Ovary (tissue), 9 donors: ENCODE data around the gene POLR3GL. TPM values are rescaled to one million over a fixed set of nuclear protein-coding genes. Genes with fewer than 3 reads are reported as not detected.
"Not testable (repeated sequence)": the region's sequence is repeated elsewhere in the genome, so short reads cannot be mapped to it uniquely, and the experiment has no call there.

Experiments used
- DNase-seq, 5 donors: peaks; one replicate each; pipeline ENCODE4 v3.0.0-alpha.2; 2019 to 2020
- H3K27ac ChIP-seq, 2 donors: fragments of 200-600 bp; one replicate each; pipeline versions ENCODE4 v1.5.1 to v1.8.0; 2019 to 2022
- H3K27me3 ChIP-seq: fragments of 200-600 bp; one replicate; pipeline ENCODE4 v1.8.0; 2022
- H3K36me3 ChIP-seq: fragments of 200-600 bp; sonication (generic); one replicate; pipeline ENCODE4 v1.5.1; 2019
- H3K4me1 ChIP-seq: one replicate; pipeline ENCODE4 v1.8.1; 2013; ENCODE audit warnings: mild to moderate bottlenecking, moderate library complexity; ENCODE audit not compliant: insufficient read depth
- H3K4me3 ChIP-seq: fragments of 200-600 bp; sonication (generic); one replicate; pipeline ENCODE4 v1.5.1; 2017
- H3K9me3 ChIP-seq, 2 donors: fragments of 200-600 bp in 1 of 2; sonication (generic) in 1 of 2; one replicate each; pipeline versions ENCODE4 v1.5.1 to v1.8.1; 2013 to 2019; ENCODE audit warnings: mild to moderate bottlenecking in 1 of 2, moderate library complexity in 1 of 2
- CTCF ChIP-seq, 3 donors: fragments of 450-650 bp in 2 of 3; fragments of 200-600 bp in 1 of 3; IDR thresholded peaks; one replicate each; pipeline versions ENCODE4 v1.5.1 to v1.8.0; 2016 to 2022; ENCODE audit warnings: antibody characterized with exemption in 3 of 3, mild to moderate bottlenecking in 1 of 3
- EP300 ChIP-seq: sonication (generic); formaldehyde crosslinking; IDR thresholded peaks from one replicate; pipeline ENCODE4 v1.6.1; 2017; ENCODE audit warnings: antibody characterized with exemption
- POLR2A ChIP-seq: fragments of 450-650 bp; IDR thresholded peaks from one replicate; pipeline ENCODE4 v1.6.1; 2017; ENCODE audit warnings: antibody characterized with exemption, mild to moderate bottlenecking, moderate library complexity
- WGBS, 3 donors: extraction: QIAGEN DNeasy Blood & Tissue Kit in 1 of 3; methylation state at CpG; one replicate each; pipeline versions ENCODE4 v1.1.5 to v1.1.7; 2013 to 2017; 5-methylcytosine and 5-hydroxymethylcytosine counted together
- intact Hi-C, 4 donors: fragments of 100-400 bp; cut with DNase I; formaldehyde crosslinking; loops; one replicate each; pipeline versions ENCODE4 v1.11.0 to v1.15.1; 2022 to 2023
- polyA plus RNA-seq, 2 donors: library from polyadenylated mRNA; stranded (reverse); fragments of 200-250 nt in 1 of 2; fragments of 350-450 nt in 1 of 2; fragmentation: Illumina TruSeq in 1 of 2; extraction: RNeasy Lipid Tissue Mini Kit (QIAGEN cat#74804) in 1 of 2; gene quantifications; one replicate each; pipeline ENCODE4 v1.2.3, GENCODE V29; 2013 to 2014
- total RNA-seq, 7 donors: library from RNA; depleted of rRNA in 2 of 7; stranded (reverse); fragments of >200 nt in 2 of 7; fragmentation: NEBNext Ultra II Directional in 3 of 7; extraction: Animal tissue kit (Norgen Biotek cat#: 25700) in 3 of 7; gene quantifications; one replicate each; pipeline versions ENCODE4 v1.1.0 to v1.2.4, GENCODE V29; 2016 to 2023
- donor health status: DM: no; HTN: no; CAD: no; lungs with moderate emphysema.
- donor health status: DM: no; HTN: no; CAD: no.
- donor health status: Bipolar disorder and iron deficiency.
- donor health status: DM: yes; HTN: yes; CAD: no.
- donor health status: DM: no; HTN: no; CAD: no.
- donor health status: DM: yes; HTN: yes; CAD: no.

POLR3GL gene
- total and polyA plus RNA-seq, 9 donors: 16.7 to 51.4 (median 26.9) TPM

GRCh38 chr1:145918992-145919939 lies 45.2 kb upstream of the POLR3GL start:
- peak; percentile 63 to 79 (median 69) for DNase-seq
- intact Hi-C loops: loop anchor here in 2 of 4 donors (5.0 kb wide), 1 partner anchor 43 kb away; the partner anchor contains the start of genes ANKRD34A (in 2 of the 2) and POLR3GL (in 2 of the 2)
- no peaks in the 10 kb centered on the region for H3K9me3 ChIP-seq

GRCh38 chr1:145920297-145920696 lies 44.2 kb upstream of the POLR3GL start:
- 84 to 87% (median 87%) methylated on average over 2 to 3 of the region's 4 CpGs for WGBS, 3 donors
- H3K36me3 ChIP-seq, H3K4me3 ChIP-seq: not testable (repeated sequence)

More at GRCh38 chr1:145918992-145919939, 45.2 kb upstream of the POLR3GL start:
- Histone ChIP-seq H3K36me3 (no peaks in the 10 kb centered on the region), H3K27ac (peak overlapping the region; percentile 60 to 64), H3K4me3 (peak overlapping the region; percentile 59), H3K27me3 (no peaks in the 10 kb centered on the region), H3K4me1 (peaks cover 11% of the 10 kb centered on the region)
- WGBS, 3 donors: 1 to 2% (median 1%) methylated on average over 33 of the region's 33 CpGs
- no peak for TF ChIP-seq POLR2A
- TF ChIP-seq CTCF (IDR thresholded peaks at IDR 0.05): no peak
- no peak for TF ChIP-seq EP300

GRCh38 chr1:145922266-145922665 lies 42.2 kb upstream of the POLR3GL start:
- no peaks in the 10 kb centered on the region for H3K36me3 ChIP-seq
- no peak overlapping the region for H3K4me3 ChIP-seq
- DNase-seq: no peak
- H3K27ac ChIP-seq: no peak overlapping the region
- 68 to 73% (median 68%) methylated on average over 2 of the region's 2 CpGs for WGBS, 3 donors
- no peaks in the 10 kb centered on the region for H3K27me3 ChIP-seq
- intact Hi-C loops: no loop called here
- no peaks in the 10 kb centered on the region for H3K9me3 ChIP-seq
- H3K4me1 ChIP-seq: peaks cover 13% of the 10 kb centered on the region
- TF ChIP-seq CTCF (IDR thresholded peaks at IDR 0.05) (no peak), EP300 (no peak), POLR2A (no peak)

More at GRCh38 chr1:145920297-145920696, 44.2 kb upstream of the POLR3GL start:
- peaks cover 11% of the 10 kb centered on the region for H3K4me1 ChIP-seq
- H3K9me3 ChIP-seq, DNase-seq, intact Hi-C loops, H3K27me3 ChIP-seq, H3K27ac ChIP-seq: not testable (repeated sequence)

- WGBS, 3 donors: 3 to 6% (median 4%) methylated on average over 19 of the region's 19 CpGs
- no peak for DNase-seq
- intact Hi-C loops: loop anchor here in 1 of 4 donors (5.0 kb wide), 1 partner anchor 36 kb away; the partner anchor contains the start of genes ANKRD34A and POLR3GL
- H3K4me1 ChIP-seq: peaks cover 5% of the 10 kb centered on the region
- H3K27me3 ChIP-seq: no peaks in the 10 kb centered on the region
- peak overlapping the region; percentile 73 for H3K4me3 ChIP-seq
- H3K27ac ChIP-seq: peak overlapping the region; percentile 50 to 86
- TF ChIP-seq POLR2A: no peak
- TF ChIP-seq CTCF (IDR thresholded peaks at IDR 0.05): no peak
- TF ChIP-seq EP300: no peak
- H3K36me3 ChIP-seq: no peaks in the 10 kb centered on the region
- no peaks in the 10 kb centered on the region for H3K9me3 ChIP-seq
Observed at GRCh38 chr1:145926686-145927062, 37.8 kb upstream of the POLR3GL start.
